Activated naive CD8-positive, alpha-beta T cell (primary cell): ENCODE results near the gene FILIP1.

Experiments
- H3K27ac Mint-ChIP-seq: one replicate; pipeline ENCODE4 v1.8.0; 2021; ENCODE audit warnings: mixed read lengths
- H3K27me3 Mint-ChIP-seq: one replicate; pipeline ENCODE4 v1.8.0; 2021; ENCODE audit warnings: mixed read lengths
- H3K36me3 Mint-ChIP-seq: one replicate; pipeline ENCODE4 v1.8.0; 2021; ENCODE audit warnings: mixed read lengths
- H3K4me1 Mint-ChIP-seq: one replicate; pipeline ENCODE4 v1.8.0; 2021; ENCODE audit warnings: low read depth, mixed read lengths
- H3K4me3 Mint-ChIP-seq: one replicate; pipeline ENCODE4 v1.8.0; 2021; ENCODE audit warnings: mild to moderate bottlenecking, mixed read lengths
- H3K9me3 Mint-ChIP-seq: one replicate; pipeline ENCODE4 v1.8.0; 2021; ENCODE audit warnings: low read depth, mixed read lengths

Gene FILIP1

GRCh38 chr6:75268988-75269354 is 224.6 kb downstream of the FILIP1 start:
- H3K27ac Mint-ChIP-seq = peak overlapping the region; percentile 70
- H3K27me3 Mint-ChIP-seq = no peaks in the 10 kb centered on the region
- no peak overlapping the region for H3K4me3 Mint-ChIP-seq
- no peaks in the 10 kb centered on the region for H3K9me3 Mint-ChIP-seq
- peaks cover 59% of the 10 kb centered on the region for H3K4me1 Mint-ChIP-seq
- peaks cover 9% of the 10 kb centered on the region for H3K36me3 Mint-ChIP-seq

GRCh38 chr6:75268121-75268987 is 225.2 kb downstream of the FILIP1 start:
- Mint-ChIP-seq H3K27me3 (no peaks in the 10 kb centered on the region), H3K4me3 (no peak overlapping the region), H3K4me1 (peaks cover 56% of the 10 kb centered on the region), H3K27ac (peak overlapping the region; percentile 70), H3K9me3 (no peaks in the 10 kb centered on the region), H3K36me3 (peaks cover 7% of the 10 kb centered on the region)

GRCh38 chr6:75267461-75267860 is 226.1 kb downstream of the FILIP1 start:
- H3K27ac Mint-ChIP-seq = peak overlapping the region; percentile 19

GRCh38 chr6:75266716-75267291 is 226.8 kb downstream of the FILIP1 start:
- peaks cover 6% of the 10 kb centered on the region for H3K36me3 Mint-ChIP-seq
- H3K27ac Mint-ChIP-seq = no peak overlapping the region
- no peaks in the 10 kb centered on the region for H3K9me3 Mint-ChIP-seq
- no peak overlapping the region for H3K4me3 Mint-ChIP-seq
- H3K27me3 Mint-ChIP-seq = no peaks in the 10 kb centered on the region
- H3K4me1 Mint-ChIP-seq = peaks cover 43% of the 10 kb centered on the region

More at GRCh38 chr6:75267461-75267860, 226.1 kb downstream of the FILIP1 start:
- Mint-ChIP-seq H3K4me1 (peaks cover 49% of the 10 kb centered on the region), H3K9me3 (no peaks in the 10 kb centered on the region), H3K27me3 (no peaks in the 10 kb centered on the region), H3K36me3 (peaks cover 6% of the 10 kb centered on the region), H3K4me3 (no peak overlapping the region)

- H3K4me3 Mint-ChIP-seq = no peak overlapping the region
- peaks cover 17% of the 10 kb centered on the region for H3K4me1 Mint-ChIP-seq
- no peak overlapping the region for H3K27ac Mint-ChIP-seq
- no peaks in the 10 kb centered on the region for H3K9me3 Mint-ChIP-seq
- peaks cover 11% of the 10 kb centered on the region for H3K36me3 Mint-ChIP-seq
- no peaks in the 10 kb centered on the region for H3K27me3 Mint-ChIP-seq
Measured at GRCh38 chr6:75263401-75263750, 230.2 kb downstream of the FILIP1 start.

- H3K36me3 Mint-ChIP-seq = peaks cover 11% of the 10 kb centered on the region
- no peaks in the 10 kb centered on the region for H3K27me3 Mint-ChIP-seq
- H3K4me3 Mint-ChIP-seq = no peak overlapping the region
- no peak overlapping the region for H3K27ac Mint-ChIP-seq
- H3K9me3 Mint-ChIP-seq = no peaks in the 10 kb centered on the region
- peaks cover 12% of the 10 kb centered on the region for H3K4me1 Mint-ChIP-seq
Measured at GRCh38 chr6:75262716-75263400, 230.7 kb downstream of the FILIP1 start.

GRCh38 chr6:75261299-75261698 is 232.3 kb downstream of the FILIP1 start:
- no peaks in the 10 kb centered on the region for H3K27me3 Mint-ChIP-seq
- H3K36me3 Mint-ChIP-seq = peaks cover 11% of the 10 kb centered on the region
- no peak overlapping the region for H3K4me3 Mint-ChIP-seq
- H3K27ac Mint-ChIP-seq = no peak overlapping the region
- no peaks in the 10 kb centered on the region for H3K9me3 Mint-ChIP-seq
- no peaks in the 10 kb centered on the region for H3K4me1 Mint-ChIP-seq

- H3K27ac Mint-ChIP-seq = no peak overlapping the region
- H3K9me3 Mint-ChIP-seq = no peaks in the 10 kb centered on the region
- H3K4me3 Mint-ChIP-seq = no peak overlapping the region
- peaks cover 5% of the 10 kb centered on the region for H3K36me3 Mint-ChIP-seq
- H3K27me3 Mint-ChIP-seq = no peaks in the 10 kb centered on the region
- no peaks in the 10 kb centered on the region for H3K4me1 Mint-ChIP-seq
Measured at GRCh38 chr6:75257343-75258087, 236.1 kb downstream of the FILIP1 start.

GRCh38 chr6:75250552-75250951 is 243.0 kb downstream of the FILIP1 start:
- no peak overlapping the region for H3K27ac Mint-ChIP-seq
- no peak overlapping the region for H3K4me3 Mint-ChIP-seq
- H3K9me3 Mint-ChIP-seq = no peaks in the 10 kb centered on the region
- H3K36me3 Mint-ChIP-seq = no peaks in the 10 kb centered on the region
- H3K27me3 Mint-ChIP-seq = no peaks in the 10 kb centered on the region
- H3K4me1 Mint-ChIP-seq = peaks cover 2% of the 10 kb centered on the region

GRCh38 chr6:75249837-75250236 is 243.8 kb downstream of the FILIP1 start:
- Mint-ChIP-seq H3K9me3 (no peaks in the 10 kb centered on the region), H3K4me3 (no peak overlapping the region), H3K4me1 (peaks cover 3% of the 10 kb centered on the region), H3K36me3 (no peaks in the 10 kb centered on the region), H3K27me3 (no peaks in the 10 kb centered on the region), H3K27ac (no peak overlapping the region)

- Mint-ChIP-seq H3K27ac (no peak overlapping the region), H3K9me3 (no peaks in the 10 kb centered on the region), H3K27me3 (no peaks in the 10 kb centered on the region), H3K4me3 (no peak overlapping the region), H3K4me1 (peaks cover 19% of the 10 kb centered on the region), H3K36me3 (no peaks in the 10 kb centered on the region)
Measured at GRCh38 chr6:75246386-75246785, 247.2 kb downstream of the FILIP1 start.

GRCh38 chr6:75244063-75244584 is 249.5 kb downstream of the FILIP1 start:
- H3K9me3 Mint-ChIP-seq = no peaks in the 10 kb centered on the region
- H3K27me3 Mint-ChIP-seq = no peaks in the 10 kb centered on the region
- peaks cover 36% of the 10 kb centered on the region for H3K4me1 Mint-ChIP-seq
- peak overlapping the region; percentile 99 for H3K27ac Mint-ChIP-seq
- H3K4me3 Mint-ChIP-seq = peak overlapping the region; percentile 99
- peaks cover 5% of the 10 kb centered on the region for H3K36me3 Mint-ChIP-seq

GRCh38 chr6:75243333-75244062 is 250.1 kb downstream of the FILIP1 start, which contains the start of gene COX7A2:
Gene COX7A2, minus strand, starts transcription at chr6:75243801. Its CDS starts 67 bp downstream, at chr6:75243734.
- H3K27me3 Mint-ChIP-seq = no peaks in the 10 kb centered on the region
- peak within 1 kb of the TSS; percentile 99 for H3K27ac Mint-ChIP-seq
- no peaks in the 10 kb centered on the region for H3K9me3 Mint-ChIP-seq
- H3K4me1 Mint-ChIP-seq = peaks cover 41% of the 10 kb centered on the region
- H3K36me3 Mint-ChIP-seq = peaks cover 5% of the 10 kb centered on the region
- H3K4me3 Mint-ChIP-seq = peak within 1 kb of the TSS; percentile 99
